HepG2 (cell line): ENCODE measurements around the gene VMO1. TPM values are rescaled to one million over a fixed set of nuclear protein-coding genes. Genes with fewer than 3 reads are reported as not detected.

Experiments used
- CREB1 ChIP-seq, 2 experiments: fragments of 450-650 bp in 1 of 2; IDR thresholded peaks; 2 replicates each; pipeline ENCODE4 v1.6.1; 2016 to 2017; ENCODE audit warnings: control low read depth in 1 of 2, mild to moderate bottlenecking in 1 of 2, missing compliant biosample characterization in 1 of 2, missing genetic modification characterization in 1 of 2
- FOXA1 ChIP-seq, 2 experiments: fragments of 450-650 bp in 1 of 2; sonication (generic) in 1 of 2; formaldehyde crosslinking in 1 of 2; IDR thresholded peaks; 2 replicates each; pipeline versions ENCODE4 v1.4.0 to v1.6.1; 2016 to 2020; ENCODE audit warnings: missing genetic modification reagents in 1 of 2
- HMG20A ChIP-seq: IDR thresholded peaks from 2 replicates; pipeline ENCODE4 v1.6.1; 2016; ENCODE audit warnings: borderline replicate concordance
- HNRNPUL1 ChIP-seq: fragments of 200-400 bp; formaldehyde crosslinking; IDR thresholded peaks from 2 replicates; pipeline ENCODE4 v1.6.1; 2017; ENCODE audit warnings: low read depth, mild to moderate bottlenecking, low read length, moderate library complexity
- IKZF4 ChIP-seq: sonication (generic); formaldehyde crosslinking; IDR thresholded peaks from 2 replicates; pipeline ENCODE4 v1.5.1; 2020; ENCODE audit warnings: borderline replicate concordance, mild to moderate bottlenecking, low read depth, missing genetic modification reagents; ENCODE audit errors: not compliant biosample characterization
- MIER3 ChIP-seq: IDR thresholded peaks from 2 replicates; pipeline ENCODE4 v1.6.1; 2016; ENCODE audit warnings: missing compliant biosample characterization, borderline replicate concordance
- PITX1 ChIP-seq: sonication (generic); formaldehyde crosslinking; IDR thresholded peaks from 2 replicates; pipeline ENCODE4 v1.5.1; 2020; ENCODE audit warnings: mild to moderate bottlenecking, missing genetic modification reagents
- RBAK ChIP-seq: sonication (generic); formaldehyde crosslinking; IDR thresholded peaks from 2 replicates; pipeline ENCODE4 v1.5.1; 2020; ENCODE audit warnings: mild to moderate bottlenecking, missing genetic modification reagents
- RNF2 ChIP-seq: fragments of 450-650 bp; conservative IDR thresholded peaks from 2 replicates; pipeline ENCODE4 v1.6.1; 2016; ENCODE audit warnings: low read depth
- RXRB ChIP-seq: IDR thresholded peaks from 2 replicates; pipeline ENCODE4 v1.6.1; 2016; ENCODE audit warnings: borderline replicate concordance, missing genetic modification reagents, missing compliant biosample characterization
- SCMH1 ChIP-seq: sonication (generic); formaldehyde crosslinking; IDR thresholded peaks from 2 replicates; pipeline ENCODE4 v1.9.0; 2021; ENCODE audit warnings: missing genetic modification reagents, mild to moderate bottlenecking, borderline replicate concordance
- ZFP1 ChIP-seq: IDR thresholded peaks from 2 replicates; pipeline ENCODE4 v1.6.1; 2016
- ZNF547 ChIP-seq: sonication (generic); formaldehyde crosslinking; IDR thresholded peaks from 2 replicates; pipeline ENCODE4 v1.5.1; 2020; ENCODE audit warnings: mild to moderate bottlenecking, missing genetic modification reagents
- ZNF550 ChIP-seq: sonication (generic); formaldehyde crosslinking; IDR thresholded peaks from 2 replicates; pipeline ENCODE4 v1.4.0; 2020; ENCODE audit warnings: mild to moderate bottlenecking, missing genetic modification reagents, borderline replicate concordance
- ZNF570 ChIP-seq: sonication (generic); formaldehyde crosslinking; IDR thresholded peaks from 2 replicates; pipeline ENCODE4 v1.4.0; 2020; ENCODE audit warnings: mild to moderate bottlenecking, missing genetic modification reagents, borderline replicate concordance
- polyA plus RNA-seq, 8 experiments: library from polyadenylated mRNA; depleted of rRNA in 3 of 8; stranded (reverse) in 7 of 8; unstranded in 1 of 8; fragments of >200 nt; fragmentation: Illumina TruSeq in 4 of 8; extraction: Trizol in 4 of 8; gene quantifications; 2 replicates each; pipeline versions ENCODE4 v1.2.1 to v1.2.3, GENCODE V29; 2011 to 2016; ENCODE audit warnings: low read depth in 4 of 8, missing spikeins in 1 of 8, mixed read lengths in 1 of 8; ENCODE audit not compliant: insufficient read depth in 1 of 8
- total RNA-seq, 5 experiments: library from RNA; depleted of rRNA; stranded (reverse); fragments of >200 nt; fragmentation: Illumina TruSeq; extraction: Trizol; gene quantifications; 2 replicates each; pipeline ENCODE4 v1.2.3, GENCODE V29; 2016; ENCODE audit warnings: low read depth in 1 of 5
- TF ChIP-seq, protein P1 (sequence below): sonication (generic); formaldehyde crosslinking; conservative IDR thresholded peaks from 2 replicates; pipeline ENCODE4 v1.5.0; 2020; ENCODE audit warnings: missing genetic modification reagents
- TF ChIP-seq, protein P2 (sequence below): fragments of 450-650 bp; IDR thresholded peaks from 2 replicates; pipeline ENCODE4 v1.6.1; 2017; ENCODE audit warnings: mild to moderate bottlenecking
- TF ChIP-seq, protein P3 (sequence below): sonication (generic); formaldehyde crosslinking; IDR thresholded peaks from 2 replicates; pipeline ENCODE4 v1.8.0; 2022; ENCODE audit warnings: mild to moderate bottlenecking, missing genetic modification reagents, moderate library complexity
- TF ChIP-seq, protein P4 (sequence below): sonication (generic); formaldehyde crosslinking; IDR thresholded peaks from 2 replicates; pipeline ENCODE4 v1.4.0; 2020; ENCODE audit warnings: missing genetic modification reagents; ENCODE audit errors: not compliant biosample characterization
- TF ChIP-seq, protein P5 (sequence below): IDR thresholded peaks from 2 replicates; pipeline ENCODE4 v1.6.1; 2016; ENCODE audit warnings: mild to moderate bottlenecking
- TF ChIP-seq, protein P6 (sequence below): sonication (generic); formaldehyde crosslinking; conservative IDR thresholded peaks from 2 replicates; pipeline ENCODE4 v1.8.0; 2022; ENCODE audit warnings: low read depth, missing genetic modification reagents

Gene VMO1
- total and polyA plus RNA-seq, 2 of the 13 experiments (the other 11 are each of a cell fraction or from before 2014, with no cell fraction given), result not detected

DNA sequence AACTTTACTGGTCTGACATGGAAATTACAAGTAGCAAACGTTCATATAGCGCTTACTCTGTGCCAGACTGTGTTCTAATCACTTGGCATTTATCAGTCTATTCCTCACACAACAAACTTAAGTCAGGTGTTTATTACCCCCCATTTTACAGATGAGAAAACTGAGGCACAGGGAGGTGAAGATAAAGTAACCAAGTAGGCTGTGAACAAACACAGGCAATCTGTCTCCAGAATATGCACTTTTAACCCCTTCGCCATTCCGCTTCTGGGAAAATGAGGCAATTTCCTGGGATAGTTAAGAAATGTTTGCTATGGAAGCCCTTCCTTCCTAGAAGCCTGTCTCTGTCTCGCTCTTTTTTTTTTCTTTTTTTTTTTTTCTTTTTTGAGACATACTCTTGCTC lies 34.2 kb downstream of the VMO1 start (continued):
- TF ChIP-seq, protein P1, sequence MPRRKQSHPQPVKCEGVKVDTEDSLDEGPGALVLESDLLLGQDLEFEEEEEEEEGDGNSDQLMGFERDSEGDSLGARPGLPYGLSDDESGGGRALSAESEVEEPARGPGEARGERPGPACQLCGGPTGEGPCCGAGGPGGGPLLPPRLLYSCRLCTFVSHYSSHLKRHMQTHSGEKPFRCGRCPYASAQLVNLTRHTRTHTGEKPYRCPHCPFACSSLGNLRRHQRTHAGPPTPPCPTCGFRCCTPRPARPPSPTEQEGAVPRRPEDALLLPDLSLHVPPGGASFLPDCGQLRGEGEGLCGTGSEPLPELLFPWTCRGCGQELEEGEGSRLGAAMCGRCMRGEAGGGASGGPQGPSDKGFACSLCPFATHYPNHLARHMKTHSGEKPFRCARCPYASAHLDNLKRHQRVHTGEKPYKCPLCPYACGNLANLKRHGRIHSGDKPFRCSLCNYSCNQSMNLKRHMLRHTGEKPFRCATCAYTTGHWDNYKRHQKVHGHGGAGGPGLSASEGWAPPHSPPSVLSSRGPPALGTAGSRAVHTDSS (CRISPR knock-in tag), result no peak
- TF ChIP-seq PITX1 (CRISPR knock-in tag) (no peak), RNF2 (no peak), ZFP1 (CRISPR knock-in tag) (no peak), CREB1 (IDR thresholded peaks at IDR 0.05) (no peak), CREB1 (CRISPR knock-in tag; IDR thresholded peaks at IDR 0.05) (no peak), SCMH1 (CRISPR knock-in tag) (no peak), MIER3 (CRISPR knock-in tag) (0 out of 2 replicates have a peak, but pooled peaks have one; percentile 15), ZNF570 (CRISPR knock-in tag) (no peak), ZNF547 (no peak), HNRNPUL1 (no peak), FOXA1 (IDR thresholded peaks at IDR 0.05) (no peak), FOXA1 (CRISPR knock-in tag; IDR thresholded peaks at IDR 0.05) (0 out of 2 replicates have a peak, but pooled peaks have one; percentile 33), IKZF4 (CRISPR knock-in tag) (no peak), RBAK (CRISPR knock-in tag) (no peak), RXRB (CRISPR knock-in tag) (peak; percentile 52; the same call in 1 of the 2 replicates), HMG20A (peak; percentile 36; the same call in 1 of the 2 replicates), ZNF550 (no peak)
- TF ChIP-seq, protein P2, sequence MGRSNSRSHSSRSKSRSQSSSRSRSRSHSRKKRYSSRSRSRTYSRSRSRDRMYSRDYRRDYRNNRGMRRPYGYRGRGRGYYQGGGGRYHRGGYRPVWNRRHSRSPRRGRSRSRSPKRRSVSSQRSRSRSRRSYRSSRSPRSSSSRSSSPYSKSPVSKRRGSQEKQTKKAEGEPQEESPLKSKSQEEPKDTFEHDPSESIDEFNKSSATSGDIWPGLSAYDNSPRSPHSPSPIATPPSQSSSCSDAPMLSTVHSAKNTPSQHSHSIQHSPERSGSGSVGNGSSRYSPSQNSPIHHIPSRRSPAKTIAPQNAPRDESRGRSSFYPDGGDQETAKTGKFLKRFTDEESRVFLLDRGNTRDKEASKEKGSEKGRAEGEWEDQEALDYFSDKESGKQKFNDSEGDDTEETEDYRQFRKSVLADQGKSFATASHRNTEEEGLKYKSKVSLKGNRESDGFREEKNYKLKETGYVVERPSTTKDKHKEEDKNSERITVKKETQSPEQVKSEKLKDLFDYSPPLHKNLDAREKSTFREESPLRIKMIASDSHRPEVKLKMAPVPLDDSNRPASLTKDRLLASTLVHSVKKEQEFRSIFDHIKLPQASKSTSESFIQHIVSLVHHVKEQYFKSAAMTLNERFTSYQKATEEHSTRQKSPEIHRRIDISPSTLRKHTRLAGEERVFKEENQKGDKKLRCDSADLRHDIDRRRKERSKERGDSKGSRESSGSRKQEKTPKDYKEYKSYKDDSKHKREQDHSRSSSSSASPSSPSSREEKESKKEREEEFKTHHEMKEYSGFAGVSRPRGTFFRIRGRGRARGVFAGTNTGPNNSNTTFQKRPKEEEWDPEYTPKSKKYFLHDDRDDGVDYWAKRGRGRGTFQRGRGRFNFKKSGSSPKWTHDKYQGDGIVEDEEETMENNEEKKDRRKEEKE, result no peak
- TF ChIP-seq, protein P3, sequence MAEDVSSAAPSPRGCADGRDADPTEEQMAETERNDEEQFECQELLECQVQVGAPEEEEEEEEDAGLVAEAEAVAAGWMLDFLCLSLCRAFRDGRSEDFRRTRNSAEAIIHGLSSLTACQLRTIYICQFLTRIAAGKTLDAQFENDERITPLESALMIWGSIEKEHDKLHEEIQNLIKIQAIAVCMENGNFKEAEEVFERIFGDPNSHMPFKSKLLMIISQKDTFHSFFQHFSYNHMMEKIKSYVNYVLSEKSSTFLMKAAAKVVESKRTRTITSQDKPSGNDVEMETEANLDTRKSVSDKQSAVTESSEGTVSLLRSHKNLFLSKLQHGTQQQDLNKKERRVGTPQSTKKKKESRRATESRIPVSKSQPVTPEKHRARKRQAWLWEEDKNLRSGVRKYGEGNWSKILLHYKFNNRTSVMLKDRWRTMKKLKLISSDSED, result no peak
- TF ChIP-seq, protein P4, sequence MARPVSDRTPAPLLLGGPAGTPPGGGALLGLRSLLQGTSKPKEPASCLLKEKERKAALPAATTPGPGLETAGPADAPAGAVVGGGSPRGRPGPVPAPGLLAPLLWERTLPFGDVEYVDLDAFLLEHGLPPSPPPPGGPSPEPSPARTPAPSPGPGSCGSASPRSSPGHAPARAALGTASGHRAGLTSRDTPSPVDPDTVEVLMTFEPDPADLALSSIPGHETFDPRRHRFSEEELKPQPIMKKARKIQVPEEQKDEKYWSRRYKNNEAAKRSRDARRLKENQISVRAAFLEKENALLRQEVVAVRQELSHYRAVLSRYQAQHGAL, result no peak
- TF ChIP-seq, protein P5, sequence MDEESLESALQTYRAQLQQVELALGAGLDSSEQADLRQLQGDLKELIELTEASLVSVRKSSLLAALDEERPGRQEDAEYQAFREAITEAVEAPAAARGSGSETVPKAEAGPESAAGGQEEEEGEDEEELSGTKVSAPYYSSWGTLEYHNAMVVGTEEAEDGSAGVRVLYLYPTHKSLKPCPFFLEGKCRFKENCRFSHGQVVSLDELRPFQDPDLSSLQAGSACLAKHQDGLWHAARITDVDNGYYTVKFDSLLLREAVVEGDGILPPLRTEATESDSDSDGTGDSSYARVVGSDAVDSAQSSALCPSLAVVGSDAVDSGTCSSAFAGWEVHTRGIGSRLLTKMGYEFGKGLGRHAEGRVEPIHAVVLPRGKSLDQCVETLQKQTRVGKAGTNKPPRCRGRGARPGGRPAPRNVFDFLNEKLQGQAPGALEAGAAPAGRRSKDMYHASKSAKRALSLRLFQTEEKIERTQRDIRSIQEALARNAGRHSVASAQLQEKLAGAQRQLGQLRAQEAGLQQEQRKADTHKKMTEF (CRISPR knock-in tag), result 0 out of 2 replicates have a peak, but pooled peaks have one; percentile 42
- TF ChIP-seq, protein P6, sequence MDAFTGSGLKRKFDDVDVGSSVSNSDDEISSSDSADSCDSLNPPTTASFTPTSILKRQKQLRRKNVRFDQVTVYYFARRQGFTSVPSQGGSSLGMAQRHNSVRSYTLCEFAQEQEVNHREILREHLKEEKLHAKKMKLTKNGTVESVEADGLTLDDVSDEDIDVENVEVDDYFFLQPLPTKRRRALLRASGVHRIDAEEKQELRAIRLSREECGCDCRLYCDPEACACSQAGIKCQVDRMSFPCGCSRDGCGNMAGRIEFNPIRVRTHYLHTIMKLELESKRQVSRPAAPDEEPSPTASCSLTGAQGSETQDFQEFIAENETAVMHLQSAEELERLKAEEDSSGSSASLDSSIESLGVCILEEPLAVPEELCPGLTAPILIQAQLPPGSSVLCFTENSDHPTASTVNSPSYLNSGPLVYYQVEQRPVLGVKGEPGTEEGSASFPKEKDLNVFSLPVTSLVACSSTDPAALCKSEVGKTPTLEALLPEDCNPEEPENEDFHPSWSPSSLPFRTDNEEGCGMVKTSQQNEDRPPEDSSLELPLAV (CRISPR knock-in tag), result no peak
